HEK293 (cell line): ENCODE measurements around the gene MAPKAP1.

Source experiments
- CTCF ChIA-PET: fragments of 350-600 bp; formaldehyde crosslinking; extraction: SDS; loops from one replicate; lab custom pipeline; 2021; ENCODE audit warnings: antibody characterized with exemption; lab: Yijun Ruan, JAX
- POLR2A ChIA-PET: fragments of 300-600 bp; formaldehyde crosslinking; extraction: SDS; loops from one replicate; lab custom pipeline; 2020; ENCODE audit warnings: antibody characterized with exemption, inconsistent platforms; lab: Yijun Ruan, JAX
- H3K27ac ChIP-seq: fragments of 200-500 bp; sonication (Bioruptor generic); 2 replicates; pipeline ENCODE4 v1.5.1; 2014; ENCODE audit warnings: low read depth, low read length, control low read depth, inconsistent platforms; ENCODE audit errors: extremely low read depth
- H3K36me3 ChIP-seq, 2 experiments: fragments of 200-500 bp in 1 of 2; sonication (Bioruptor generic) in 1 of 2; 1 replicate in 1 of 2; 2 replicates in 1 of 2; pipeline ENCODE4 v1.5.1; 2014 to 2017; ENCODE audit warnings: inconsistent platforms in 2 of 2, low read length in 2 of 2; ENCODE audit not compliant: control insufficient read depth in 2 of 2, insufficient read depth in 1 of 2
- H3K4me1 ChIP-seq: fragments of 200-500 bp; sonication (Bioruptor generic); 2 replicates; pipeline ENCODE4 v1.5.1; 2014; ENCODE audit warnings: mild to moderate bottlenecking, low read length, inconsistent platforms; ENCODE audit not compliant: control insufficient read depth, insufficient read depth
- H3K4me3 ChIP-seq: 2 replicates; pipeline ENCODE4 v1.5.1; 2011; ENCODE audit warnings: low read depth, mild to moderate bottlenecking, control low read depth, low read length, moderate library complexity
- H3K9me3 ChIP-seq: fragments of 200-500 bp; sonication (Bioruptor generic); 2 replicates; pipeline ENCODE4 v1.5.1; 2014; ENCODE audit warnings: low read depth, low read length, inconsistent platforms; ENCODE audit not compliant: control insufficient read depth, insufficient read depth
- OVOL3 ChIP-seq: fragments of 450-650 bp; formaldehyde crosslinking; IDR thresholded peaks from 2 replicates; pipeline ENCODE4 v1.5.1; 2016; ENCODE audit warnings: missing biosample characterization, missing genetic modification characterization
- PRDM1 ChIP-seq: fragments of 450-650 bp; formaldehyde crosslinking; IDR thresholded peaks from 2 replicates; pipeline ENCODE4; 2016; ENCODE audit warnings: missing biosample characterization, missing genetic modification characterization
- SP2 ChIP-seq: fragments of 450-650 bp; formaldehyde crosslinking; IDR thresholded peaks from 2 replicates; pipeline ENCODE4 v1.5.1; 2016; ENCODE audit warnings: missing biosample characterization, missing genetic modification characterization
- ZBTB20 ChIP-seq: fragments of 450-650 bp; formaldehyde crosslinking; IDR thresholded peaks from 2 replicates; pipeline ENCODE4 v1.5.1; 2016; ENCODE audit warnings: missing biosample characterization, missing genetic modification characterization
- ZNF133 ChIP-seq: fragments of 450-650 bp; formaldehyde crosslinking; IDR thresholded peaks from 2 replicates; pipeline ENCODE4 v1.5.1; 2016; ENCODE audit warnings: missing biosample characterization, missing genetic modification characterization
- ZNF23 ChIP-seq: fragments of 450-650 bp; formaldehyde crosslinking; IDR thresholded peaks from 2 replicates; pipeline ENCODE4 v1.5.1; 2016; ENCODE audit warnings: missing biosample characterization, missing genetic modification characterization, borderline replicate concordance
- ZNF404 ChIP-seq: fragments of 450-650 bp; formaldehyde crosslinking; IDR thresholded peaks from 2 replicates; pipeline ENCODE4 v1.5.1; 2017; ENCODE audit warnings: missing biosample characterization, missing genetic modification characterization
- ZNF426 ChIP-seq: fragments of 450-650 bp; formaldehyde crosslinking; IDR thresholded peaks from 2 replicates; pipeline ENCODE4 v1.5.1; 2017; ENCODE audit warnings: missing biosample characterization, missing genetic modification characterization, mild to moderate bottlenecking, inconsistent platforms, moderate library complexity
- ZNF48 ChIP-seq: fragments of 450-650 bp; formaldehyde crosslinking; IDR thresholded peaks from 2 replicates; pipeline ENCODE4 v1.5.1; 2016; ENCODE audit warnings: missing biosample characterization, missing genetic modification characterization
- ZNF624 ChIP-seq: fragments of 450-650 bp; formaldehyde crosslinking; IDR thresholded peaks from 2 replicates; pipeline ENCODE4 v1.5.1; 2017; ENCODE audit warnings: missing biosample characterization, missing genetic modification characterization
- ZNF664 ChIP-seq: fragments of 450-650 bp; formaldehyde crosslinking; IDR thresholded peaks from 2 replicates; pipeline ENCODE4 v1.5.1; 2016; ENCODE audit warnings: missing biosample characterization, missing genetic modification characterization
- ZSCAN23 ChIP-seq: fragments of 450-650 bp; formaldehyde crosslinking; IDR thresholded peaks from 2 replicates; pipeline ENCODE4 v1.5.1; 2016; ENCODE audit warnings: missing biosample characterization, missing genetic modification characterization
- TF ChIP-seq, protein P1 (sequence below): fragments of 450-650 bp; formaldehyde crosslinking; IDR thresholded peaks from 2 replicates; pipeline ENCODE4 v1.5.1; 2016; ENCODE audit warnings: missing biosample characterization, missing genetic modification characterization, low read depth
- TF ChIP-seq, protein P2 (sequence below): fragments of 450-650 bp; formaldehyde crosslinking; IDR thresholded peaks from 2 replicates; pipeline ENCODE4 v1.5.1; 2016; ENCODE audit warnings: missing biosample characterization, missing genetic modification characterization
- TF ChIP-seq, protein P3 (sequence below): fragments of 450-650 bp; formaldehyde crosslinking; IDR thresholded peaks from 2 replicates; pipeline ENCODE4 v1.5.1; 2016; ENCODE audit warnings: missing biosample characterization, missing genetic modification characterization
- TF ChIP-seq, protein P4 (sequence below): fragments of 450-650 bp; formaldehyde crosslinking; IDR thresholded peaks from 2 replicates; pipeline ENCODE4 v1.5.1; 2016; ENCODE audit warnings: missing biosample characterization, missing genetic modification characterization

Gene MAPKAP1

DNA sequence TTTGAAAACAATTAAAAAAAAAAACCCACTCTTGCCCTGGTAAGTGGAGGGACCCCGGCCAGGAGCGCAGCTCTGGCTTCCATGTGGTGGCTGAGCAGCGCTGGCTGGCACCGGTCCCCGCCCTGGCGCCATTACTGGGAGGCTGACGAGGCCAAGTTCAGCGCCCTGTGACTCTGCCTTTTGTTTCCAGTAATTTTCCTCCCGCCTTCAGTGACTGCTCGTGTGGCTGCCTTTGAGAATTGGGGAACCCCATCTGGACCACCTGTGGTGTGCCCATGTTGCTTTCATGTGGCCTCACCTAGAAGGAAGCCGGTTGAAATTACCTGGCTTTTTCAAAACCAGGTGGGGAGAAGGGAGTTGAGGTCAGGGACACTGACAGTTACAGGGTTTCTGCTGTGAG, 309.3 kb downstream of the MAPKAP1 start:
- no peak overlapping the region for H3K4me3 ChIP-seq
- H3K9me3 ChIP-seq: no peaks in the 10 kb centered on the region
- H3K36me3 ChIP-seq: no peaks in the 10 kb centered on the region
- POLR2A ChIA-PET: no interaction called here
- no peaks in the 10 kb centered on the region for H3K4me1 ChIP-seq
- no peak overlapping the region for H3K27ac ChIP-seq
- no peak for TF ChIP-seq SP2
- TF ChIP-seq OVOL3: no peak
- TF ChIP-seq, protein P1, sequence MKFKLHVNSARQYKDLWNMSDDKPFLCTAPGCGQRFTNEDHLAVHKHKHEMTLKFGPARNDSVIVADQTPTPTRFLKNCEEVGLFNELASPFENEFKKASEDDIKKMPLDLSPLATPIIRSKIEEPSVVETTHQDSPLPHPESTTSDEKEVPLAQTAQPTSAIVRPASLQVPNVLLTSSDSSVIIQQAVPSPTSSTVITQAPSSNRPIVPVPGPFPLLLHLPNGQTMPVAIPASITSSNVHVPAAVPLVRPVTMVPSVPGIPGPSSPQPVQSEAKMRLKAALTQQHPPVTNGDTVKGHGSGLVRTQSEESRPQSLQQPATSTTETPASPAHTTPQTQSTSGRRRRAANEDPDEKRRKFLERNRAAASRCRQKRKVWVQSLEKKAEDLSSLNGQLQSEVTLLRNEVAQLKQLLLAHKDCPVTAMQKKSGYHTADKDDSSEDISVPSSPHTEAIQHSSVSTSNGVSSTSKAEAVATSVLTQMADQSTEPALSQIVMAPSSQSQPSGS: no peak
- TF ChIP-seq ZNF426 (tag by site-specific recombination): no peak
- no peak for TF ChIP-seq ZNF664 (tag by site-specific recombination)
- no peak for TF ChIP-seq ZNF23 (tag by site-specific recombination)
- TF ChIP-seq, protein P2, sequence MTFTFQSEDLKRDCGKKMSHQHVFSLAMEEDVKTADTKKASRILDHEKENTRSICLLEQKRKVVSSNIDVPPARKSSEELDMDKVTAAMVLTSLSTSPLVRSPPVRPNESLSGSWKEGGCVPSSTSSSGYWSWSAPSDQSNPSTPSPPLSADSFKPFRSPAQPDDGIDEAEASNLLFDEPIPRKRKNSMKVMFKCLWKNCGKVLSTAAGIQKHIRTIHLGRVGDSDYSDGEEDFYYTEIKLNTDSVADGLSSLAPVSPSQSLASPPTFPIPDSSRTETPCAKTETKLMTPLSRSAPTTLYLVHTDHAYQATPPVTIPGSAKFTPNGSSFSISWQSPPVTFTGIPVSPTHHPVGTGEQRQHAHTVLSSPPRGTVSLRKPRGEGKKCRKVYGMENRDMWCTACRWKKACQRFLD (tag by site-specific recombination): no peak
- CTCF ChIA-PET: no interaction called here

DNA sequence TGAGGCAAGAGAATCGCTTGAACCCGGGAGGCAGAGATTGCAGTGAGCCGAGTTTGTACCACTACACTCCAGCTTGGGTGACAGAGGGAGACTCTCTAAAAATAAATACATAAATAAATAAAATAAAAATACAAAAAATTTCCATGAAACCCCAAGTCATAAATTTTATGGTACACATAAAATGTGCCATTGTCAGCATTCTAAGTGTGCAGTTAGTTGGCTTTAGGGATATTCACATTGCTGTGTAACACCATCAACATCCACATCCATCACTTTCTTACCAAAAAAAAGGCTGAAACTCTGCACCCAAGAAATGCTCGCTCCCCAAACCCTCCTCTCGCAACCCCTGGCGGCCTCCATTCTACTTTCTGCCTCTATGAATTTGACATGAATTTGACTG, 310.2 kb downstream of the MAPKAP1 start:
- Histone ChIP-seq H3K27ac (no peak overlapping the region), H3K36me3 (no peaks in the 10 kb centered on the region), H3K9me3 (no peaks in the 10 kb centered on the region), H3K4me1 (no peaks in the 10 kb centered on the region), H3K4me3 (no peak overlapping the region)
- TF ChIP-seq, protein P3, sequence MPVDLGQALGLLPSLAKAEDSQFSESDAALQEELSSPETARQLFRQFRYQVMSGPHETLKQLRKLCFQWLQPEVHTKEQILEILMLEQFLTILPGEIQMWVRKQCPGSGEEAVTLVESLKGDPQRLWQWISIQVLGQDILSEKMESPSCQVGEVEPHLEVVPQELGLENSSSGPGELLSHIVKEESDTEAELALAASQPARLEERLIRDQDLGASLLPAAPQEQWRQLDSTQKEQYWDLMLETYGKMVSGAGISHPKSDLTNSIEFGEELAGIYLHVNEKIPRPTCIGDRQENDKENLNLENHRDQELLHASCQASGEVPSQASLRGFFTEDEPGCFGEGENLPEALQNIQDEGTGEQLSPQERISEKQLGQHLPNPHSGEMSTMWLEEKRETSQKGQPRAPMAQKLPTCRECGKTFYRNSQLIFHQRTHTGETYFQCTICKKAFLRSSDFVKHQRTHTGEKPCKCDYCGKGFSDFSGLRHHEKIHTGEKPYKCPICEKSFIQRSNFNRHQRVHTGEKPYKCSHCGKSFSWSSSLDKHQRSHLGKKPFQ: no peak
- ChIA-PET CTCF (no interaction called here), POLR2A (no interaction called here)

DNA sequence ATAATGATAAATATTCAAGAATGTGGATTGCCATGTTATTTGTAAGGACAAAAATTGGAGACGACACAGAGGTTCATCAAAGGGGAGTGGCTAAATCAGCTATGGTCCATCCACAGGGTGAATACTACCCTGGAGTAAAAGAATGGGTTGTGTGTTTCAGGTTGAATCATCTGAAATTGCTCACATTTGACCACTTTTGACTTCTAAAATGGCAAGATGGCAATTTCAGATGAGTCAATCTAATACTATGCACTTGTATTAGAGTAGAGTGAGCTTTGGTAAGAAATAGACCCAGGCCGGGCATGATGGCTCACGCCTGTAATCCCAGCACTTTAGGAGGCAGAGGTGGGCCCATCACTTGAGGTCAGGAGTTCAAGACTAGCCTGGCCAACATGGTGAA, 313.6 kb downstream of the MAPKAP1 start:
- Histone ChIP-seq H3K36me3 (no peaks in the 10 kb centered on the region), H3K9me3 (no peaks in the 10 kb centered on the region), H3K27ac (no peak overlapping the region)
- POLR2A ChIA-PET: no interaction called here
- TF ChIP-seq ZNF404 (tag by site-specific recombination) (no peak), ZNF664 (tag by site-specific recombination) (no peak), ZSCAN23 (tag by site-specific recombination) (no peak), ZNF48 (tag by site-specific recombination) (no peak), ZNF624 (tag by site-specific recombination) (no peak), PRDM1 (tag by site-specific recombination) (no peak), ZNF133 (tag by site-specific recombination) (no peak), ZBTB20 (tag by site-specific recombination) (no peak)
- TF ChIP-seq, protein P4, sequence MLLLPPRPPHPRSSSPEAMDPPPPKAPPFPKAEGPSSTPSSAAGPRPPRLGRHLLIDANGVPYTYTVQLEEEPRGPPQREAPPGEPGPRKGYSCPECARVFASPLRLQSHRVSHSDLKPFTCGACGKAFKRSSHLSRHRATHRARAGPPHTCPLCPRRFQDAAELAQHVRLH (tag by site-specific recombination): no peak
- TF ChIP-seq, all 188 proteins: peak for 0
- Histone ChIP-seq H3K4me3 (no peak overlapping the region), H3K4me1 (no peaks in the 10 kb centered on the region)
- CTCF ChIA-PET: interaction anchor here (0.5 to 1.6 kb wide), 5 partner anchors 9 to 1005 kb away, joined by 3 to 4 read pairs (median 3); no protein-coding TSS in a partner anchor
